HG03108 (cell line): Measurements from ENCODE around the gene MLXIP.

ENCODE experiments used
- ATAC-seq: cut with Tn5 transposase; IDR thresholded peaks from one replicate; pipeline ENCODE4 v1.9.1; 2021; ENCODE audit warnings: moderate library complexity; ENCODE audit not compliant: unreplicated experiment

Gene MLXIP

DNA sequence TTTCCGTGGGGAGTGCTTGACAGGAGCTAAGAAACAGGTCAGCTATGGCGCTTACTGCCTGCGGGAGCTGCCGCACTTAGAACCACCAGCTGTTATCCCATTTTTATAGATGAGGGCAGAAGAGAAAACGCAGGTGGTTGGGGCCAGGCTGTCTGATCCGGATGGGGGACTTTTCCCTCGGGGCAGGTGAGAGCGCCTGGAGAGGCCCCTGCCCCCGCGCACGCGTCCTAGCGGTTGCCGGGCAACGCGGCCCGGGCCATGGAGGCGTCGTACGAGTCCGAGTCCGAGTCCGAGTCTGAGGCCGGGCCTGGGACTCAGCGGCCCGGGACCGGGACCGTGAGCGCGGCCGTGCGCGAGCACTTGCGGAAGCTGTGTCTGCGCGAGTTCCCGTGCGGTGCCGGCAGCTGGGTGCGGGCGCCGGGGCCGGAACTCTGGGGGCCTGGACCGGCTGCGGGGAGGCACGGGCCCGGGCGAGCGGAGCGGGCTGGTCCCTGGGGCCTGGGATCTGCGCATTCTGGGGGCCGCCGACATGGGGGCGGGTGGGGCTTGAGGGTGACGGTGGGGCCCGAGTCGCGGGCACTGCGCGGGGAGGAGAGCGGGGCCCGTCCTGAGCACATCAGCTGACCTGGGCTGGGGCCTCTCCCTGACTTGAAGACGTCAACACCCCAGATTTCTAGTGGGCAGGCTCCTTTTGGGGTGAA, 104.5 kb downstream of the MLXIP start, which contains the start of gene LRRC43:
Gene LRRC43 (plus strand): TSS at position 237 of the 701 bp plus-strand sequence. CDS start 22 bp downstream, at position 259.
- ATAC-seq: no peak

GRCh38 chr12:122183588-122183940, 105.0 kb downstream of the MLXIP start:
- ATAC-seq: no peak

- ATAC-seq: no peak
Observed at GRCh38 chr12:122184517-122184916, 106.0 kb downstream of the MLXIP start.

GRCh38 chr12:122185079-122185478, 106.5 kb downstream of the MLXIP start:
- no peak for ATAC-seq

DNA sequence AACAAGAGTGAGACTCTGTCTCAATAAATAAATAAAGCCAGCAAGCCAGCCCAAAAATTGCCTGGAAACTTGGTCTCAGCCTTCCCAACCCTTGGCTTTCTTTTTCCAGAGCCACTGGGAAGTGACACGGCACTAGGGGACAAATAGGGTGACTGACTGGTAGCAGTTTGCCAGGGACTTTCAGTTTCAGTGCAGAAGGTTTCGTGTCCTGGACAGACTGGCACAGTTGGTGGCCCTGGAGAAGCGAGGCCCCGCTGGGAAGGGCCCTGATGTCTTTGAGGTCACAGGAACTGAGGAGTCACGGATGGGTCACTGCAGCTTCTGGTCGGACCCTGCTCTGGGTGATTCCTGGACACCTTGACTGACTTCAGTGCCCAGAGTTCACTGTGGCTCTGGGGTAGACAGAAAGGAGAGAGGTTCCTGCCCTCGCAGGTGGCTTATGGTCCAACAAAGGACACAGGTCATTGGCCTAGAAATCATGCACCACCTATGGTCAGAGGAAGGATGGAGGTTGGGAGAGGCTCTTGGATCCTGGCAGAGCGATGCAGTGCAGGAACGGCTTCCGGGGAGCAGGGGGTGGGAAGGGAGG, 107.0 kb downstream of the MLXIP start:
- ATAC-seq: no peak

DNA sequence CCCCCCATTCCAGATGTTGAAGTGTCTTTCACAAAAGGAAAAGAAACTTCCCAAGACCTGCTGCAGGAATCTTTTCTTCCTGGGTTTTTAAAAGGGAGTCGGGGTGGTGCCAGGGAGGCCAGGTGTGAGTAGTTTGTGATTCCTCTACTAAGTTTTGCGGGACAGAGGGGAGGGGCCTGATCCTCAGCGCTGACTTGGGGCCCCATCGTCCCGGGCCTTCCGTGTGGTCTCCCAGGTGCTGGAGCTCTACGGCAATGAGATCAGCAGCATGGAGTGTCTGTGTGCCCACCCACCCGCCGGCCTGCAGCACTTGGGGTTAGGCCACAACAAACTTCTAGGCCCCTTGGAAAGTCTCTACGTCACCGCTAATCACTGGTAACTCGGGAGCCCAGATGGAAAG, 108.9 kb downstream of the MLXIP start:
- no peak for ATAC-seq

DNA sequence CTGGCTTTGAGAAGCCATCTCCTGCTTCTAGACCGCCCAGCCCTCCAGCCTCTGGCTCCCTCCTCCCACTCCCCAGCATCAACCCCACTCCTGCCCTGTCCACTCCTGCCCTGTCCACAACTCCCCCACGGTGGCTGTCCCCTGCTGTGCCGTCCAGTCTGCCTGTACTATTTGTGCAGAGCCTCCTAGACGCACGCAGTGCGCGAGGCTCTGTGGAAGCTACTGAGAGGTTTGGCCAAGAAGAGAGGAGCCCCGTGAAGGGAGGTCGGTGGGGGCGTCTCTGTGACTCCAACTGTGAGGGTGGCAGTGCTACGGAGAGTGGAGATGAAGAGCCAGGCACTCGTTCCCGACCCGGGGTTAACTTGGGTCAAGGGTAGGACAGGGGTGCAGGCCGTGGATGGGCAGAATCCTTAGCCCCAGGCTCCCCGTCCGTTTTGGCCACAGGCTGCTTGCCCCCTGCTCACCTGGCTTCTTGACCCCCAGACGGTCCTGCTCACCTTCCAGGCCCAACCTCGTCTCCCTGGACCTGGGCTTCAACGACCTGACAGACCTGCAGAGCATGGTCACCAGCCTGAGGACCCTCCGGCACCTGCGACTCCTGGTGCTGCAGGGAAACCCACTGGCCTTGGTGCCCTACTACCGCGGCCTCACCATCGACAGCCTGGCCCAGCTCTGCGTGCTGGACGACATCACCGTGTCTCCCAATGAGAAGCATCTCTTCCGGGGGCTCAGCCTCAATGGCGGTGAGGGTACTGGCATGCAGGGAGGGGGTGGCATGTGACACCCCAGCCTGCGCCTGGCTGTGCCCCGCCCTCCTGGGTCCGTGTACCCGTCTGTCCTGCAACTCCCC, 111.3 kb downstream of the MLXIP start:
- no peak for ATAC-seq

GRCh38 chr12:122190842-122191668, 112.5 kb downstream of the MLXIP start:
- no peak for ATAC-seq

DNA sequence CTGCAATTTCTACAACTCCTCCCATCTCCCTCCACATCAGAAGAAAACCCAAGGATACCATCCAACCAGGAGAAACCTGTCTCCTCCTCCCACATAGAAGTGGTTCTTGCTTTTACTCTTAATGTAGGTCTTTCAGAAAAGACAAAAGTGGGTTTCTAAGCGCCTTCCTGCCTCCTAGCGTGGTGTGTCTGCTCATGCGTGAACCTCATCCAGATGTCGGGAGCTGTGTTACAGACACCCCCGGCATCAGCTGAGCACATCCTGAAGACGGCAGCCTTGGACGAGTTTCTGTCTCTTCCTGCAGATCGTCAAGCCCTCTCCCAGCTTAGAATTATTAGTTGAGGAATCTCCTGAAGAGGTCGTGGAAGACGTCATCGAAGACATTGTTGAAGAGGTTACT, 113.9 kb downstream of the MLXIP start:
- no peak for ATAC-seq

GRCh38 chr12:122194804-122195203, 116.2 kb downstream of the MLXIP start:
- ATAC-seq: no peak

- no peak for ATAC-seq
Observed at GRCh38 chr12:122195405-122195804, 116.8 kb downstream of the MLXIP start.
